Neural crest cell (in vitro differentiated cells): Measurements from ENCODE around the gene BIRC3. TPM values are rescaled to one million over a fixed set of nuclear protein-coding genes. Genes with fewer than 3 reads are reported as not detected.
A peak's percentile ranks its signal among the peaks of the same experiment; 100 is the strongest.

Experiments
- DNase-seq: peaks from one replicate; pipeline ENCODE4 v3.0.0; 2021; ENCODE audit warnings: low read depth, mixed read lengths, low spot score
- H3K27ac Mint-ChIP-seq: one replicate; pipeline ENCODE4 v1.8.0; 2021; ENCODE audit warnings: mild to moderate bottlenecking, mixed read lengths; ENCODE audit not compliant: unreplicated experiment
- H3K27me3 Mint-ChIP-seq: 2 replicates; pipeline ENCODE4 v1.8.0; 2021; ENCODE audit warnings: low read depth, mild to moderate bottlenecking, mixed read lengths
- H3K36me3 Mint-ChIP-seq: 2 replicates; pipeline ENCODE4 v1.8.0; 2021; ENCODE audit warnings: low read depth, mild to moderate bottlenecking, mixed read lengths
- H3K4me1 Mint-ChIP-seq: 2 replicates; pipeline ENCODE4 v1.8.0; 2021; ENCODE audit warnings: mixed read lengths
- H3K4me3 Mint-ChIP-seq: one replicate; pipeline ENCODE4 v1.8.0; 2021; ENCODE audit warnings: mild to moderate bottlenecking, mixed read lengths
- H3K9me3 Mint-ChIP-seq: 2 replicates; pipeline ENCODE4 v1.8.0; 2021; ENCODE audit warnings: mixed read lengths
- CTCF ChIP-seq: fragments of 200-600 bp; sonication (generic); conservative IDR thresholded peaks from 2 replicates; pipeline ENCODE4 v1.5.0; 2021; ENCODE audit warnings: antibody characterized with exemption, mild to moderate bottlenecking
- total RNA-seq: library from RNA; stranded (reverse); gene quantifications from 2 replicates; pipeline ENCODE4 v1.2.1, GENCODE V29; 2021

The BIRC3 gene
- total RNA-seq, 1 donor from 2014 or later = 0.33 TPM

GRCh38 chr11:102319544-102319943 lies 2.3 kb downstream of the BIRC3 start:
- Mint-ChIP-seq H3K27me3 (peaks cover 14% of the 10 kb centered on the region), H3K9me3 (no peaks in the 10 kb centered on the region), H3K4me3 (no peak overlapping the region), H3K4me1 (peaks cover 19% of the 10 kb centered on the region), H3K36me3 (no peaks in the 10 kb centered on the region), H3K27ac (no peak overlapping the region)
- no peak for TF ChIP-seq CTCF
- DNase-seq = no peak

- Mint-ChIP-seq H3K27me3 (peaks cover 14% of the 10 kb centered on the region), H3K4me1 (peaks cover 19% of the 10 kb centered on the region), H3K27ac (no peak overlapping the region), H3K9me3 (no peaks in the 10 kb centered on the region), H3K4me3 (no peak overlapping the region), H3K36me3 (no peaks in the 10 kb centered on the region)
- no peak for TF ChIP-seq CTCF
- DNase-seq = no peak
Measured at GRCh38 chr11:102320188-102320587, 2.9 kb downstream of the BIRC3 start.

GRCh38 chr11:102320679-102321078 lies 3.4 kb downstream of the BIRC3 start:
- Mint-ChIP-seq H3K9me3 (no peaks in the 10 kb centered on the region), H3K4me3 (no peak overlapping the region), H3K27ac (peak overlapping the region; percentile 28), H3K4me1 (peaks cover 19% of the 10 kb centered on the region), H3K27me3 (peaks cover 14% of the 10 kb centered on the region), H3K36me3 (no peaks in the 10 kb centered on the region)
- DNase-seq = no peak
- TF ChIP-seq CTCF = no peak

- H3K27ac Mint-ChIP-seq = no peak overlapping the region
- H3K36me3 Mint-ChIP-seq = no peaks in the 10 kb centered on the region
- DNase-seq = no peak
- H3K27me3 Mint-ChIP-seq = peaks cover 4% of the 10 kb centered on the region
- peaks cover 12% of the 10 kb centered on the region for H3K4me1 Mint-ChIP-seq
- no peak overlapping the region for H3K4me3 Mint-ChIP-seq
- TF ChIP-seq CTCF = no peak
- no peaks in the 10 kb centered on the region for H3K9me3 Mint-ChIP-seq
Measured at GRCh38 chr11:102322560-102322959, 5.3 kb downstream of the BIRC3 start.

GRCh38 chr11:102323542-102324251 lies 6.4 kb downstream of the BIRC3 start:
- H3K36me3 Mint-ChIP-seq = no peaks in the 10 kb centered on the region
- H3K27ac Mint-ChIP-seq = no peak overlapping the region
- peaks cover 8% of the 10 kb centered on the region for H3K4me1 Mint-ChIP-seq
- H3K27me3 Mint-ChIP-seq = peaks cover 1% of the 10 kb centered on the region
- DNase-seq = no peak
- TF ChIP-seq CTCF = no peak
- no peaks in the 10 kb centered on the region for H3K9me3 Mint-ChIP-seq
- H3K4me3 Mint-ChIP-seq = no peak overlapping the region
